Stimulated activated CD4-positive, alpha-beta T cell treated with anti-CD3 and anti-CD28 coated beads, Interleukin-4, amount 100 ng/mL, for 1 hour (primary cell): ENCODE measurements around the gene PQBP1.
"Not testable (repeated sequence)": the region's sequence is repeated elsewhere in the genome, so short reads cannot be mapped to it uniquely, and the experiment has no call there.

Experiments used
- DNase-seq: peaks from one replicate; pipeline ENCODE4 v3.0.0-alpha.2; 2020

The PQBP1 gene, protein sequence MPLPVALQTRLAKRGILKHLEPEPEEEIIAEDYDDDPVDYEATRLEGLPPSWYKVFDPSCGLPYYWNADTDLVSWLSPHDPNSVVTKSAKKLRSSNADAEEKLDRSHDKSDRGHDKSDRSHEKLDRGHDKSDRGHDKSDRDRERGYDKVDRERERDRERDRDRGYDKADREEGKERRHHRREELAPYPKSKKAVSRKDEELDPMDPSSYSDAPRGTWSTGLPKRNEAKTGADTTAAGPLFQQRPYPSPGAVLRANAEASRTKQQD

DNA sequence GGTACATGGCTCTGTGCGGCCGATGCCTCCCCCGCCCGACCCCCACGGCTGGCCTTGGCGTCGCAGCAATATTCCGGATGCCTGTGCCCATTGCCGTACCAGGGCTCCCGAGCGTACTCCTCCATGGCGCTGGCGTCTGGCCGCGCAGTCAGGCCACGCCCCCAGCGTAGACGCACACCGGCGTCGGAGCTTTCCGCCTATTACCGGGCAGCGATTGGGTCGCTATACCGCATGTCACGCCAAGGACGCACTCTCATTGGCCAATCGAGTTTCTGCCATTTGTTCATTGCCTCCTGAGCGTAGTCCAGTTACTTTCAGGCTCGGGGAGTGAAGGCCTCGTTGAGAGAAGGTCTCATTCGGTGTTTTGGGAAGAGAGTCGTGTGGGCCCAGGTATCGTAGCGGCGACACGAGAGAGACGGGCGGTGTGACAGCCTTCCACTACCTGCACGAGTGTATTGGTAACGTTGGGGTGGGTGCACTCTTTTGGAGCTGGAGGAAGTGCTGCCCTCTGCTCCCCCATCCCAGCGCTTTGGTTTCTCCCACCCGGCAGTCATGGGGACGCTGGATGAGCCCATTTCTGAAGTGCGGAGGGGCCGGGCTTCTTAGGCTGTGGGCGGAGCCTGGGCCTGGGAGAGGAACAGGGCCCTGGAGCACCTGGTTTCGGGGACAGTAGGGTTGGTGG is at the start of gene PQBP1, which contains the start of gene TIMM17B:
Gene PQBP1 (plus strand): TSS at position 306 of the 682 bp plus-strand sequence. CDS start 580 bp downstream, outside the sequence.
Gene TIMM17B (minus strand): TSS at position 144 of the 682 bp plus-strand sequence. CDS start 19 bp downstream, at position 125.
- DNase-seq = peak; percentile 83

DNA sequence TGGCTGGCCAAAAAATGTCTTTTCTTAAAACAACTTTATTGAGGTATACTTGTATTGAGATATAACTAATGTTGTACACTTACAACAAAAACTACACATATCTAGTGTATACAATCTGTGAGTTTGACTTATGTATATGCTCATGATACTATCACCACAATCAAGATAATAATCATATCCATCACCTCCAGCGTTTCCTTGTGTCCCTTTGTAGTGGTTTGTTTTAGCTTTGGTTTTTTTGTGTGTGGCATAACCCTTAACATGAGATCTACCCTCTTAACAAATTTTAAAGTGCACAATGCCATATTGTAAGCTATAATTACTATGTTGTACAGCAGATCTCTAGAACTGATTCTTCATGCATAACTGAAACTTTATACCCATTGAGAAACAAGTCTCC is 48.9 kb upstream of the PQBP1 start:
- DNase-seq = no peak

DNA sequence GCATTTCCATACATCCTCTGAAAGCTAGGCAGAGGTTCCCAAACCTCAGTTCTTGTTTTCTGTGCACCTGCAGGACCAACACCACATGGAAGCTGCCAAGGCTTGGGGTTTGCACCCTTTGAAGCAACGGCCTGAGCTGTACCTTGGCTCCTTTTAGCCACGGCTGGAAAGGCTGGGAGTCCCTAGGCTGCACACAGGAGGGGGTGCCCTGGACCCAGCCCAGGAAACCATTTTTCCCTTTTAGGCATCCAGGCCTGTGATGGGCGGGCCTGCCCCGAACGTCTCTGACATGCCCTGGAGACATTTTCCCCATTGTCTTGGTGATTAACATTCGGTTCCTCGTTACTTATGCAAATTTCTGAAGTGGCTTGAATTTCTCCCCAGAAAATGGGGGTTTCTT is 44.9 kb upstream of the PQBP1 start:
- no peak for DNase-seq

DNA sequence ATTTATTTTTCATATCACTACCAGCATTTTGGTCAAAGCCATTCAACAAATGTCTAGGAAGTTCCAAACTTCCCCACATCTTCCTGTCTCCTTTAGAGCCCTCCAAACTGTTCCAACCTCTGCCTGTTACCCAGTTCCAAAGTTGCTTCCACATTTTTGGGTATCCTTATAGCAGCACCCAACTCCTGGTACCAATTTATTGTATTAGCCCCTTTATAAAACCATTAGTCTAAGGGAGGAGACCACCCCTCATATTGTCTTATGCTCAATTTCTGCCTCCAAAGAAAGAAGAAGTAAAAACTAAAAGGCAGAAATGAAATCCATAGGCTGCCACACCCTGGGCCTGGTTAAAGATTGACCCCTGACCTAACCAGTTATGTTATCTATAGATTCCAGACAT is 44.2 kb upstream of the PQBP1 start:
- DNase-seq = not testable (repeated sequence)

DNA sequence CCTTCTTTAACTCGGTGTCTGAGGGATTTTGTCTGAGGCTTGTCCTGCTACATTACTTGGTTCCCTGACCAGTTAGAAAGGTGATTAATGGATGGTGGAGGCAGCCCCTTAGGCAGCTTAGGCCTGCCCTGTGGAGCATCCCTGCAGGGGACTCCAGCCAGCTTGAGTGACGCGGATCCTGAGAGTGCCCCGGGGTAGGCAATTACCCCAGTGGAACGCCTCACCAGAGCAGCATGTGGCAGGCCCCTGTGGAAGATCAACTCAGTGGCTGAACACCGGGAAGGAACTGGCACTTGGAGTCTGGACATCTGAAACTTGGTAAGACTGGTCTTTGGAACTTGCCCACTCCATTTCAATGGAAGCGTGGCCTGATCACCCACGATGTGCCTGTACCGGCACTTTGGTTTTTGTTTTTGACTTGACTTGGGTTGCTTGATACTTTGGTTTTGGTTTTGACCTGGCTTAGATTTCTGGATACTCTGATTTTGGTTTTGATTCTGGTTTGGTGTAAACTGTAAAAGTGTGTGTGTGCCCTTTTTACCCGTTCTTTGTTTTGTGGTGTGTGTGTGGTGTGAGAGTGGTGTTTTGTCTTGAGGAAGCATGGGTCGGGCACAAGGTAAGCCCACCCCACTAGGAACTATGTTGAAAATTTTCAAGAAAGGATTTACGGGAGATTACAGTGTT is 43.5 kb upstream of the PQBP1 start:
- DNase-seq = not testable (repeated sequence)

DNA sequence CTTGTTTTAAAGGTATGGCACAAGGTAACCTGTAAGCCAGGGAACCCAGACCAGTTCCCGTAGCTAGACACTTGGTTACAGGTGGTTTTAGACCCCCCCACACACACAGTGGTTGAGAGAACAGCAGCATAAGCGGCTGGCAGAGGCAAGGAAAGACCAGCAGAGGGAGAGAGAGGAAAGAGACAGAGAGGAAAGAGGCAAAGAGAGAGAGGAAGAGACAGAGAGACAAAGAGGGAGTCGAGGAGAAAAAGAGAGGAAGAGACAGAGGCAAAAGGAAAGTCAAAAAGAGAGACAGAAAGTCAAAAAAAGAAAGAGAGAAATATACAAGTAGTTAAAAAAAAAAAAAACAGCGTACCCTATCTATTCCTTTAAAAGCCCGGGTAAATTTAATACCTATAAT is 42.8 kb upstream of the PQBP1 start:
- no peak for DNase-seq

DNA sequence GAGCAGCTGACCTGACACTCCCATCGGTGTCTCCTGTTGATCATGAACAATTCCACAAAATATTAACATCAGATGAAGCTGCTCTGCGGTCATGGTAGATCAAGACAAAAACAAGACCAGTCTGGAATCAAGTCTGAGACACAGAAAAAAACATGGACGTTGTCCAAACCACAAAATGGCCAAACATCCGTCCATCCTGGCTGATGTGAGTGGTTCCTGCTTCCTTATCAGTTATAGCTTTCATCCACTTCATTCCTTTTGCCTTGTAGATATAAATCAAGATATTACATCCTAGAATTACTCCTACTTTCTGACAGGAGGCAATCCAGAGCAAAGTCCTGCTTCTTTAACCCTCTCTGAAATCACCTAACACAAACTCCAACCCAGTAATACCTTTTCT is 33.5 kb upstream of the PQBP1 start:
- DNase-seq = no peak

DNA sequence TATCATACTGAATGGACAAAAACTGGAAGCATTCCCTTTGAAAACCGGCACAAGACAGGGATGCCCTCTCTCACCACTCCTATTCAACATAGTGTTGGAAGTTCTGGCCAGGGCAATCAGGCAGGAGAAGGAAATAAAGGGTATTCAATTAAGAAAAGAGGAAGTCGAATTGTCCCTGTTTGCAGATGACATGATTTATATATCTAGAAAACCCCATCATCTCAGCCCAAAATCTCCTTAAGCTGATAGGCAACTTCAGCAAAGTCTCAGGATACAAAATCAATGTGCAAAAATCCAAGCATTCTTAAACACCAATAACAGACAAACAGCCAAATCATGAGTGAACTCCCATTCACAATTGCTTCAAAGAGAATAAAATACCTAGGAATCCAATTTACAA is 25.7 kb upstream of the PQBP1 start:
- not testable (repeated sequence) for DNase-seq

DNA sequence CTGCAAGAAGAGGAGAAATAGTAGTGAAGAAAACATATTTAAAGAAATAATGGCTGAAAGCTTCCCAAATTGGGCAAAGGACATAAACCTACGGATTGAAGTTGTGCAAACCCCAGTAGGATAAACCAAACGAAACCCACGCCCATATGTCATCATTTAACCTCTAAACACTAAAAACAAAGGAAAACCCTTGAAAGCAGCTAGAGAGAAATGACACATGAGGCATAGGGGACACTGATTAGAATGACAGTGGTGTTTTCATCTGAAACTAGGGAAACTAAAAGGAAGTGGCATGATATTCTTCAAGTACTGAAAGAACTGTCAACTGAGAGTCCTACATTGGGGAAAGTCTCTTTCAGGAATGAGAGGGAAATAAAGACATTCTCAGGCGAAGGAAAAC is 20.8 kb upstream of the PQBP1 start:
- not testable (repeated sequence) for DNase-seq

DNA sequence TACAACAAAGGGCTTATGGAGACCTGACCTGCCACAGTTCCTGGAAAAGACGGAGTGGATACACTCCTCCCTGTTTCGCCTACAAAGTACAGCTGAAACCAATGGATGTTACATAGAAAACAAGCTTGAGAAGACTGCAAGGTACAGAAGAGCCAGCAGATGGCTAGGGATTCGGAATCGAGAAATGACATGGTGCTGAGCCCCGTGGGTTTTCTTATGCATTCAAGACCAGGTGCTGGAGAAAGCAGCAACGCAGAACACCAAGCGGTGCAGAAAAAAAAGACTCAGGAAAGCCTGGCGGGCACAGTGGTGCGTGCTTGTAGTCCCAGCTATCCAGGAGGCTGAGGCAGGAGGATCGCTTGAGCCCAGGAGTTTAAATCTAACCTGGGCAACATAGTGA is 14.0 kb upstream of the PQBP1 start:
- DNase-seq = no peak

DNA sequence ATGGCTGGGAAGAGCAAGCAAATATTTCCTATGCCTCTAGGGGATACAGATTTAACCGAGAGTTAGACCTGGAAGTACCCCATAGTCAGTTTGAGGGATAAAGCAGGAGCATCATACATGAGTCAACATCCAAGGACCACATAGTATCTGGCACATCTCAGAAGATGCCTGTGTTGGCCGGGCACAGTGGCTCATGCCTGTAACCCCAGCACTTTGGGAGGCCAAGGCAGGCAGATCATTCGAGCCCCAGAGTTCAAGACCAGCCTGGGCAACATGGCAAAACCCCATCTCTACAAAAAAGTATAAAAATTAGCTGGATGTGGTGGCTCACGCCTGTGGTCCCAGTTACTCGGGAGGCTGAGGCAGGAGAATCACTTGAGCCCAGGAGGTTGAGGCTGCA is 11.1 kb upstream of the PQBP1 start:
- not testable (repeated sequence) for DNase-seq

DNA sequence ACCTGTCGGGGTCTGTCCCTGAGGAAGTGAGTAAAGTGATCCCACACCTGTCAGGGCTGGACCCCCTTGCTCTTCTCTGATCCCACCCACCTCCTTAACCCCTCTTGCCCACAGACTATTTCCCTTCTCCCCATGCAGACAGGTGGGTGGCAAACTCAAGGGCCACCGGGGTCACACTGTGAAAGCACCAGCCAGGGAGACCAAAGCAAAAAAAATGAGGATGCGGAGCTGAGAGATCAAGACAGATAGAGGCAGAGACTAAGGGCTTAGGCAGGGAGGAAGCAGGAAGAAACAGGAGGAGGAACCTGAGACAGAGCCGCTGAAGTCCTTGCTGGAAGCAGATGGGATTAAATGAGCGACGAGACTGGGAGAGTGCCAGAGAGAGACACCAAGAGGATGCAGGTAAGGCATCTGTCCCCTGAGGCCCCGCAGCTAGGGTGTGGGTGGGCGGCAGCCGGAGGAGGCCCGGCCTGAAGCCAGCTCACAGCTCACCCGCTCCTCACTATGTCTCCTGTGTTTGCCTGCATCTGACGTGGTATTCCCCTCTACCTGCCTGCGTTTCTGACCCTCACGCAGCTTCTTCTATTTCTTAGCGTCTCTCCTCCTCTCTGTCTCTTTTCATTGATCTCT is 7.3 kb upstream of the PQBP1 start:
- peak; percentile 26 for DNase-seq

DNA sequence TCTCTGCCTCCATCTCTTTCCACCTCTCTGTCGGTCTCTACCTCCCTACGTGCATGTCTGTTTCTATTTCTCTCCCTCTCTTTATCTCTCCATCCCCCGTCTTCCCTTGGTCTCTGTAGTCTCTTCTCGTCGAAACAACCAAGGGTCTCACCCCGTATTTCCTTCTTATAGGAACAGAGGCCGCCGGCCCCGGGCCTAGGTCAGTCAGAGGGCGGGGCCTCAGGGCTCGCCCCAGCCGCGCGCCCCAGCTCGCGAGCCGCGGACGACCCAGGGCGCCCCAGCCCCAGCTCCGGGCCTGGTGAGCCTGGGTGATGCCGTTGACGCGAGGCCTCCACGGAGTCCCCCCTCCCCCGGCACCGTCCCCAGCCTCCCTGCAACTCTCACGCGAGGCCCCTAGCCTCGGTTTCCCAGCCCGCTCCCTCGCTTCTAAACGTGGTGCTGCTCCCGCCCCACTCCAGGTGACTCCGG is 6.8 kb upstream of the PQBP1 start:
- DNase-seq = no peak

DNA sequence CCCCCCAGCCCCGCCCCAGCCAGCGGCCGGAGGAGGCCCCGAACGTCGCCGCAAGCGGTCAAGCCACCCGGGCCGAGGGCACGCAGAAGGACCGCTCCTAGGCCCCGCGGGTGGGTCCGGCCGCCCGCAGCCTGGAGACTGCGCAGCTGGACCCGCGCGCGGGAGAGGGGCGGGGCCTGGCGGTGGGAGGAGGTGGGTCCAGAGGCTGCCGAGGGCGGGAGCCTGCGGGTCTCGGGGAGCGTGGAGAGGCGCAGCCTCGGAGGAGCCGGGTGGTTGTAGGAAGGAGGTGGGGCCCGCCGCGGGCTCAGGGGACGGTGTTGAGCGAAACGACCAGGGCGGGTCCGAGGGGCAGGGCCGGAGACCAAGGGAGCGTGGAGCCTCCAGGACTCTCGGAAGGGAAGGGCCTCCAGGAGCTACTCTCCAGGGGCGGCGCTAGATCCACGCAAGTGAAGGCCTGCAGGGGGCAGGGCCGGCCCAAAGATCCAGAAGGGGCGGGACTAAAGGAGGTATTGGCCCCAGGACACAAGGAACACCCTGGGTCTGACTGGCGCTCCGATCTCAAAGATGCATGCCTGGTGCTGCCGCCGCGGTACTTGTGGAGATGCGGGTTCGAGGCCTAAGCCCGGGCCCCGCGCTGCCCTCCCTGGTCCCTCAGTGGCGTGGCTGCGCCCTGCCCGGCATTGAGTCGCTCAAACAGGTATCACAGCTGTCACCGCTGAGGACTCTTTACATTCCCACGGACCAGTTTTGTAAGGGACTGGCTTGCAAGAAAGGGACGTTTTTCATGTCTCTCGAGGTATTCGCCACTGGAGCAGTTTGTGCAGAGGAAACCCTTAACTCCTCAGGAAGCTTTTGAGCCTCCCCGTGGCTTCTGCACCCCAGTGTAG is 6.1 kb upstream of the PQBP1 start:
- DNase-seq = peak; percentile 73

DNA sequence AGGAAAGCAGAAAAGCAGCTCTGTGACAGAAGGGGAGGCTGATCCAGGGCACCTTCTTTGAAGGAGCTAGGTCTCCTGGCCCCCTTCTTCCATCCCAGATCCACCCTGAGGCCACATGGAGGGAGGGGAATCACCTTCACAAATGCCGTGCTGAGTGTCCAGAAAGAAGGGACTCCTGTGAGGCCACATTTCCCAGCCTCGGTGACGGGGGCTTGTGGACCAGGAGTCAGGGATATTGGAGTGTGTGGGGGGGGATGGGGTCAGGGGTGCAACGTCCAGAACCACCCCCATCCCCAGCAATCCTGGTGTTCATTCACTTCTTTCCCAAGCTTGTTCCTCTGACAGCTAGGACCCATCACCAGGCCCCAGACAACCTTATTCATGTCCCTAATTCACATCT is 4.8 kb upstream of the PQBP1 start:
- DNase-seq = no peak

DNA sequence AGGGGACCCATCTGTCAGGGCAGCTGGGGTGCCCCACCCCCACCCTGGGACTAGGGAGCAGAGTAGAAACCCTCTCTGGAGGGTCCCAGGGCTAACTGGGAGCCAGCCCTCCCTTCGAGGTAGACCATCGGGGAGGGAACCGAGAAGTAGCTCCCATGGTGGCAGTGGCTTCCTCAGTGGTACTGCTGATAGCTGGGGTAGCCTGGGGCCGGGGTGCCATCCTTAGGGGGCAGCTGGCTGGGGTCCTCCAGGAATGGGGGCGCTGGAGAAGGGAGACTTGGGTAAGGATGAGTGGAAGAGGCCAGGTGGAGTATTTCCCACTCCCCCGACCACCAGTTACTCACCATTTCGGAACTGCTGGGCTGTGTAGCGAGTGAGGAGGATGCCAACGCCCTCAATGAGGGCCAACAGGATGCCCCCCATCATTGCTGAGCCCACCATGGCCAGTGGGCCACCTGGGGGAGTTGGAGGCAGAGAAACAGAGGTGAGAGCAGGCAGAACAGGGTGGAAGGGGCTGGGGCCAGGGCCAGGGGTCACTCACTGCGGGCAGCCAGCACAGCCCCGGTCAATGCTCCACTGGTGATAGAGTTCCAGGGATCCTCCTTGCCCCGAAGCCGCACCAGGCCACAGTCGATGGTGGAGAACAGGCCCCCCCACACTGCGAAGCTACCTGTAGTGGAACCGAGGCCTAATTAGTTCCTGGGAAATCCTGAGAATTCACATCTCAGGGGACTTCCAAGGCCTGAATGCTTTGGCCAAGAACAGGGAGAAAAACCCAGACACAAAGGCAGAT is 4.0 kb upstream of the PQBP1 start:
- no peak for DNase-seq

DNA sequence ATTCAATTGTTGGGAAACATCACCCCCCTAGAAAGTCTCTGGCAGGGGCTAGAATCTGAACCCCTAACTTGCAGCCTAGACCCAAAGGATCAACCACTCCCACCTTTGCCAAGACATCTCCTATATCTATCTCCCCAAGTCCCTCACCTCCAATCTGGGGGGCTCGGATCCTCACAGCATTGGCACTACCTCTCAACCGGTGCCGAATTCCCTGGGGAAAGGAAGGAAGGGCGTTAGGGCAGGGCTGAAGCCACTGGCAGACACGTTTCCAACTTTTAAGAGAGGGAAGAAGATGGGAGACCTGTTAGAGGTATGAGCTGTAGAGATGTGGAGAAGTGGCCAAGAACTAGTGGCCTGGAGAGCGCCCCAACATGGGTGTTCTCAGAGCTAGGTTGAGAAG is 2.8 kb upstream of the PQBP1 start:
- DNase-seq = no peak

DNA sequence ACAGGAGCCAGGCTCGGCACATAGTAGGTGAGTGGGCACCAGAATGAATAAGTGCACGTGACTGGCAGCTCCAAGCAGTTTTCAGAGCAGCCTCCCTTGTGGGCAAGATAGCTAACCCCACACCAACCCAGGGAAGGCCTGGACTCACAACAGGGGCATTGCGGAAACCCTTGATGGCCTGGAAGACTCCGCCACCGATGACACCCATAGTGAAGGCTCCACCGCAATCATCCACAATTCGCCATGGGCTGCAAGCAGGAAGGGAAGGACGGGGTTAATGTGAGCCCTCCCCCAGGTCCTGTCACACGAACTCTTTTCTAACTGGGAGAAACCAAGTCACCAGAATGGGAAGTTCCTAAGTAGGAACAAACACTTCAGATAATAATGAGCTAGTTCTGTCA is 1.1 kb upstream of the PQBP1 start:
- no peak for DNase-seq

DNA sequence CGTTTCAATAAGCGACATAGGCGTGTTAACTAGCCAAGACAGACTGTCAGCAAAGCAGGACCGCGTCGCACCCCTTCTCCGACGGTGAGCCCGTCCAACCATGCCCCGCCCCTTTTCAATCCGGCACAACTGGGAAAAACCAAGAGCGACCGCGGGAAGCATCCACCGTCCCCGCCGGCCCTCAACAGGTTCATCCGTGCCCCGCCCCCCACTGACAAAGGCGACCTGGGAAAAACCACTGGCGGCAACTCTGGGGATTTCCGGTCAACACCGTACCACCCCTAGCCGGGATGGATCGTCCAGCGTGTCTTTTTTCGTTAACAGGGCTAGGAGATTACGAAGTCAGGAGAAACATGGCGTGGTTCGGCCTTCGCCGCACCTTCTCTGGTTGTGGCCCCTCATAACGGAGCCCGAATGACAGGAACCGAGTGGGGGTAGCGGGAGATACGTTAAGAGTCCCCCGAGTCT is 539 bp upstream of the PQBP1 start:
- DNase-seq = peak; percentile 59

DNA sequence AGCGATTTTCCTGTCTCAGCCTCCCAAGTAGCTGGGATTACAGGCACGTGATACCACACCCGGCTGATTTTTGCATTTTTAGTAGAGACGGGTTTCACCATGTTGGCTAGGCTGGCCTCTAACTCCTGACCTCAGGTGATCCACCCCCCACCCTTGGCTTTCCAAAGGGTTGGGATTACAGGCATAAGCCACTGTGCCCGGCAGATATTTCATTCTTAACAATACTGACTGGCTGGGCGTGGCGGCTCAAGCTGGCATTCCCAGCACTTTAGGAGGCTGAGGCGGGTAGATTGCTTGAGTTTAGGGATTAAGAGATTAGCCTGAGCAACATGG is 1.3 kb downstream of the PQBP1 start:
- DNase-seq = no peak

DNA sequence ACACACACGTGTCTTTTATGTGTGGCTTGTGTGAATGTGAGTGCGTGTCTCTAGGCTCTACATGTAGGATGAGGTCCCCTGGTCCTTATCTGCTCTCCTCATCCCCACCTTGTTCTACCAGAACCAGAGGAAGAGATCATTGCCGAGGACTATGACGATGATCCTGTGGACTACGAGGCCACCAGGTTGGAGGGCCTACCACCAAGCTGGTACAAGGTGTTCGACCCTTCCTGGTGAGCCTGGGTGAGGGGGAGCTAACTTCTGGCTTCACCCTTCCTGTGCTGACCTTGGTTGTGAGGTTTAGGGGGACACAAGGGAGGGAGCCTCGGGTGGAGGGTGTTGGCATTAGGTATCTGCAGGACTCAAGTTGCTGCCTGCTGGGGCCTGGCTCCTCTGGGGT is 3.3 kb downstream of the PQBP1 start:
- DNase-seq = no peak

DNA sequence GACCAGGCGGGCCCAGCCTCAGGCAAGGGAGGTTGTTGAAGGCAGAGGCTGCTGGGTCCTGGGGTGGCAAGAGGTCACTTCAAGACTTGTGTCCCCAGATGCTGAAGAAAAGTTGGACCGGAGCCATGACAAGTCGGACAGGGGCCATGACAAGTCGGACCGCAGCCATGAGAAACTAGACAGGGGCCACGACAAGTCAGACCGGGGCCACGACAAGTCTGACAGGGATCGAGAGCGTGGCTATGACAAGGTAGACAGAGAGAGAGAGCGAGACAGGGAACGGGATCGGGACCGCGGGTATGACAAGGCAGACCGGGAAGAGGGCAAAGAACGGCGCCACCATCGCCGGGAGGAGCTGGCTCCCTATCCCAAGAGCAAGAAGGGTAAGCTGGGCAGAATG is 4.4 kb downstream of the PQBP1 start:
- DNase-seq = no peak
